ENCODE measurements around the gene N4BP3.
A peak's percentile ranks its signal among the peaks of the same experiment; 100 is the strongest.
"Not testable (repeated sequence)": the region's sequence is repeated elsewhere in the genome, so short reads cannot be mapped to it uniquely, and the experiment has no call there.

The N4BP3 gene, protein sequence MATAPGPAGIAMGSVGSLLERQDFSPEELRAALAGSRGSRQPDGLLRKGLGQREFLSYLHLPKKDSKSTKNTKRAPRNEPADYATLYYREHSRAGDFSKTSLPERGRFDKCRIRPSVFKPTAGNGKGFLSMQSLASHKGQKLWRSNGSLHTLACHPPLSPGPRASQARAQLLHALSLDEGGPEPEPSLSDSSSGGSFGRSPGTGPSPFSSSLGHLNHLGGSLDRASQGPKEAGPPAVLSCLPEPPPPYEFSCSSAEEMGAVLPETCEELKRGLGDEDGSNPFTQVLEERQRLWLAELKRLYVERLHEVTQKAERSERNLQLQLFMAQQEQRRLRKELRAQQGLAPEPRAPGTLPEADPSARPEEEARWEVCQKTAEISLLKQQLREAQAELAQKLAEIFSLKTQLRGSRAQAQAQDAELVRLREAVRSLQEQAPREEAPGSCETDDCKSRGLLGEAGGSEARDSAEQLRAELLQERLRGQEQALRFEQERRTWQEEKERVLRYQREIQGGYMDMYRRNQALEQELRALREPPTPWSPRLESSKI

DNA sequence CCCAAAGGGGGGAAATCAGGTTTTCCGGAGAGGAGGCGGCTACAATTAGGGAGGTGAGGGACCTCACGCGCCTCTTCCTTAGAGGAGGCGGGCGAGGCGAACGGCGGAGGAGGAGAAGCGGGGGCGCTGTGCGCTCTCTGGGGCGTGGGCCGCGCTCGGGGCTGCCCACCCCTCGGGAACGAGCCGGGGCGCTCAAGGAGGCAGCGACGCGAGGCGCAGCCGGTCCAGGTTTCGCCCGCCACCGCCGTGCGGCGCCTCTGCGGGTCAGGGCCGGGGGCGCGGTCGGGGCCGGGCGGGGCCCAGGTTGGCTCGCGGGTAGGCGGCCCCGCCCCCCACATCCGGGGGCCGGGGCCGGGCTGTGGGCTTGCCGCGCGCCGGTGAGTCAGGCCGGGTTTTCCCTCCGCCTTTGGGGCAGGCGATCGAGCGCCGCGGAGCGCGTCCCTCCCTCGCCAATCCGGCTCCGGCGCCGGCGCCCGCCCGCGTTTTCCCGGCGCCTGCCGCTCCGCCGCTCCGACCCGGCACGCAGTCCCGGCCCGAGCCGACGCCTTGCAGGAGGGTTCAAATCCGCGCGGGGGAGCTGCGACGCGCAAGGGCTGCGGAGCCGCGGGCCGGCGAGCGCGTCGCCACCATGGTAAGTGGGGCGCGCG, at the start of gene N4BP3:
Gene N4BP3, plus strand, starts transcription at position 392 of the 647 bp plus-strand sequence. CDS start 6,052 bp downstream, outside the sequence.
- DNase-seq (ENCODE audit: low spot score in 2 of 2) (peak; percentile 76 to 87), ATAC-seq (peak; percentile 73)
- Mint-ChIP-seq H3K36me3 (peaks cover 28% of the 10 kb centered on the region), H3K27ac (peak within 1 kb of the TSS; percentile 89), H3K4me3 (peak within 1 kb of the TSS; percentile 98), H3K9me3 (no peaks in the 10 kb centered on the region), H3K4me1 (peaks cover 39% of the 10 kb centered on the region)

GRCh38 chr5:178067755-178068154, 45.6 kb upstream of the N4BP3 start:
- DNase-seq (ENCODE audit: low spot score in 2 of 2): no peak
- no peak overlapping the region for H3K27ac Mint-ChIP-seq
- no peak for ATAC-seq
- H3K4me3 Mint-ChIP-seq: no peak overlapping the region
- no peaks in the 10 kb centered on the region for H3K36me3 Mint-ChIP-seq
- no peaks in the 10 kb centered on the region for H3K9me3 Mint-ChIP-seq
- H3K4me1 Mint-ChIP-seq: no peaks in the 10 kb centered on the region

GRCh38 chr5:178068293-178068692, 45.0 kb upstream of the N4BP3 start:
- H3K4me1 Mint-ChIP-seq: no peaks in the 10 kb centered on the region
- H3K27ac Mint-ChIP-seq: no peak overlapping the region
- H3K36me3 Mint-ChIP-seq: no peaks in the 10 kb centered on the region
- H3K4me3 Mint-ChIP-seq: no peak overlapping the region
- DNase-seq (ENCODE audit: low spot score in 2 of 2) (no peak), ATAC-seq (no peak)
- H3K9me3 Mint-ChIP-seq: no peaks in the 10 kb centered on the region

- no peaks in the 10 kb centered on the region for H3K9me3 Mint-ChIP-seq
- no peaks in the 10 kb centered on the region for H3K36me3 Mint-ChIP-seq
- ATAC-seq (peak; percentile 62), DNase-seq (ENCODE audit: low spot score in 2 of 2) (no peak)
- H3K4me3 Mint-ChIP-seq: no peak overlapping the region
- no peaks in the 10 kb centered on the region for H3K4me1 Mint-ChIP-seq
- no peak overlapping the region for H3K27ac Mint-ChIP-seq
These were observed 43.4 kb upstream of the N4BP3 start for GRCh38 chr5:178069909-178070308.

DNA sequence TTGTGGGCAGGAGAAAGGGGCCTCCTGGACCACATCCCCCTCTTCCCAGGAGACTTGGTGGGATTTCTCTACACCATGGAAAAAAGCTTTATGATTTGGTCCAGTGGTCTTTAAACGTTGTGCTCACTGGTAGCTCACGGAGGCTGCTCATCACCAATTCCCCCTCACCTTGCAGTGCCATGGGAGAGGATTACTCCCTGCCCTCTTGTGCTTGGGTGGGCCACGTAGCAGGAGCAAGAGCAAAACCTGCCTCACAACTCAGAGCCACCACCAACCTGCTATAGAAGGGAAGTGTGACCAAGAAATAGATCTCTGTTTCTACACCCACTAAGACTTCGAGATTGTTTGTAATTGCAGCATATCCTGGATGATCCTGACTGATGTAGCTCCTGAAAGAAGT, 42.2 kb upstream of the N4BP3 start:
- H3K9me3 Mint-ChIP-seq: no peaks in the 10 kb centered on the region
- no peak overlapping the region for H3K4me3 Mint-ChIP-seq
- DNase-seq (ENCODE audit: low spot score in 2 of 2): no peak
- H3K27ac Mint-ChIP-seq: no peak overlapping the region
- no peaks in the 10 kb centered on the region for H3K36me3 Mint-ChIP-seq
- no peak for ATAC-seq
- H3K4me1 Mint-ChIP-seq: peaks cover 5% of the 10 kb centered on the region

- no peak overlapping the region for H3K27ac Mint-ChIP-seq
- DNase-seq (ENCODE audit: low spot score in 2 of 2): no peak
- H3K9me3 Mint-ChIP-seq: no peaks in the 10 kb centered on the region
- no peak overlapping the region for H3K4me3 Mint-ChIP-seq
- no peaks in the 10 kb centered on the region for H3K36me3 Mint-ChIP-seq
- no peak for ATAC-seq
- peaks cover 6% of the 10 kb centered on the region for H3K4me1 Mint-ChIP-seq
These were observed 40.6 kb upstream of the N4BP3 start for GRCh38 chr5:178072749-178073148.

DNA sequence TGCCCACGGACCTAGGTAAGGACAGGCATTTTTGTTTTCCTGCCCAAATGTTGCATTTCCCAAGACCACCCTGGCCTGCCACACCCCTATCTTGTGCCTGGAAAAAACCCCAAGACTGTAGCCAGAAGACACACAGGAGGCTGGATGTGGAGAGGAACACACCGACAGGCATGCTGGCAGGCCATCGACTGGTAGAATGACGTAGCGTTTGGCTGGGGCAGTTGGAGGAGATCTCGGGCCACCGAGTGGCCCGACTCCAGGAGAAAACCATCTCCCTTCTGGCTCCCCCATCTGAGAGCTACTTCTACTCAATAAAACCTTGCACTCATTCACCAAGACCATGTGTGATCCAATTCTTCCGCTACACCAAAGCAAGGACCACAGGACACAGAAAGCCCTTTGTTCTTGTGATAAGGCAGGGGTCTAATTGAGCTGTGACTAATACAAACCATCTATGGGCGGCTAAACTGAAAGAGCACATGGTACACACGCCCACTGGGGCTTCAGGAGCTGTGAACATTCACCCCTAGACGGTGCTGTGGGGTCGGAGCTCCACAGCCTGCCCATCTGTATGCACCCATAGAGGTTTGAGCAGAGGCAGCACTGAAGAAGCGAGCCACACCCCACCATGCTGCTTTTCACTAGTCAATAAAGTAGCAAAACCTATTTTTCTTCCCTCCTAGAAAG, 38.9 kb upstream of the N4BP3 start:
- Mint-ChIP-seq H3K36me3 (no peaks in the 10 kb centered on the region), H3K4me1 (peaks cover 6% of the 10 kb centered on the region), H3K9me3 (no peaks in the 10 kb centered on the region), H3K27ac (no peak overlapping the region), H3K4me3 (no peak overlapping the region)
- peak; percentile 48 for ATAC-seq
- no peak for DNase-seq (ENCODE audit: low spot score in 2 of 2)

GRCh38 chr5:178076965-178077364, 36.4 kb upstream of the N4BP3 start:
- H3K9me3 Mint-ChIP-seq; H3K36me3 Mint-ChIP-seq; H3K4me3 Mint-ChIP-seq; DNase-seq (ENCODE audit: low spot score in 2 of 2); H3K4me1 Mint-ChIP-seq; H3K27ac Mint-ChIP-seq; ATAC-seq: not testable (repeated sequence)

DNA sequence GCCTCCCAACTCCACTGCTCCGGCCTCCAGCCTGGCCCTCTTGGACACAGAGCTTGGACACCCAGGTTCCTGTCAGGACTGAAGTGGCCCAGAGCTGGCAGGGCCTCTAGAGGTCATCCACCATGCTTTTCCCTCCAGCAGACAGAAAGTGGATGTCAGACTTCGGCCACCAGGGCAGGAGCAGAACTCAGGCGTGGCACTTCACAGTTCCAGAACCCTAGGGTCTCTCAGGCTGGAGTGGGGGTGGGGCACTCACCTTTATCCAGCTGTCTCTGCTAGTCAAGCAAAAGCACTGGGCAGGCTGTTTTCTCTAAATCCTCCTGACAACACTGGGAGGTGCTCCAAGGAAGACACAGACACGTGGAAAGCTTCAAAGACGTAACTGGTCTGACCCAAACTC, 35.6 kb upstream of the N4BP3 start:
- Mint-ChIP-seq H3K9me3 (no peaks in the 10 kb centered on the region), H3K4me1 (peaks cover 6% of the 10 kb centered on the region), H3K27ac (peak overlapping the region; percentile 64), H3K4me3 (no peak overlapping the region), H3K36me3 (no peaks in the 10 kb centered on the region)
- DNase-seq (ENCODE audit: low spot score in 2 of 2) (no peak), ATAC-seq (no peak)

DNA sequence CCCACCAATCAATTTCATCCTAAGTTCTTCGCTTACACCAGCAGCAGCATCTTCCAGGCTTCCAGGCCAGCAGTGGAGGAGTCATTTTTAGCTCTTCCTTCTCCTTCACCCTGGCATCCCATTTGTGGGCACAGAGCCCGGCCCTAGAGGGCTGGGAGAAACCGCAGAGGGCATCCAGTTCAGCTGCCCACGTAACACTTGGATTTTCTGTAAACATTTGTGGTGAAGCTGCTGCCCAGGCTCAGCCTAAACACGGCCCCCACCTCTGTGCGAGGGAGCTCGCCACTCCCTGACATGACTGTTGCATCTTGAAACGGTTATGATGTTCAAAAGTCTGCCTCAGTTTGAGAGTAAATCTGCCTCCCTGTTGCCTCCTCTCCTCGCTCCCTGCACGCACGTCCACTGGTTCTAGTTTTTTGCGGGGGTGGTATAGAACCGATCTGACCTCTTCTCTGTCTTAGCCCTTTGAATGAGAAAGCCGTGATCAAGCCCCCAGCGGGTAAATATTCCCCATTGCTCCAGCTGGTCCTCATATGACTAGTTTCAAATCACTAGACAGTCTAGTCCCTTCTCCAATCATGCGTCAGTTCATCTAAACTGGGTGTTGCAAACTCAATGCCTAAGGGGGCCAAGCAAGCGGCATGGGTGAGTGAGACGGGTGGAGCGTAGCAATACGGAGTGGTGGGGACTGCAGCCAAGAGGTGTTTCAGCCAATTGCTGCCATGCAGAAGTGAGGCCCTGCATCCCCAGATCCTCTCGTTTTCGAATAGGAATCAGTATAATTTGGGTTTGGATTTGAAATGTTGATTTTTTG, 34.9 kb upstream of the N4BP3 start:
- Mint-ChIP-seq H3K27ac (no peak overlapping the region), H3K9me3 (no peaks in the 10 kb centered on the region), H3K4me3 (no peak overlapping the region), H3K36me3 (no peaks in the 10 kb centered on the region), H3K4me1 (peaks cover 6% of the 10 kb centered on the region)
- no peak for DNase-seq (ENCODE audit: low spot score in 2 of 2)
- ATAC-seq: no peak

DNA sequence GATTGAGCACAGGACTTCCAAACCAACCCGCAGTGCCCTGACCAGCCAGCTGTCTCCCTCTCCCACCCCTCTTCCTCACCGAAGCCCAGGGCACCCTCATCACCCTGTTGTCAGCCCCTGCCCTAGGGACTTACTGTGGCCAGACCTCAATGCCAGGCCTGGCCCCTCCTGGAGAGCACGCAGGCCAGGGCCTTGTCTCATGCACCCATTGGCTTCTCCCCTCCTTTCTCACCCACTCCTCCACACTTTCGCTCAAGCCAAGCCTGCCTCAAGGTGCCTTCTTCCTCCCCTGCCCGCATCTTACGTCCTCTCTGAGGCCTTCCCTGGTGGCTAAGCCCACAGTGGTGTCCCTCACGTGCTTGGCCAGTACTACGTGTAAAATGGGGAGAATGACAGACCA, 33.3 kb upstream of the N4BP3 start:
- H3K27ac Mint-ChIP-seq: no peak overlapping the region
- no peaks in the 10 kb centered on the region for H3K36me3 Mint-ChIP-seq
- ATAC-seq (no peak), DNase-seq (ENCODE audit: low spot score in 2 of 2) (no peak)
- no peaks in the 10 kb centered on the region for H3K9me3 Mint-ChIP-seq
- H3K4me1 Mint-ChIP-seq: peaks cover 6% of the 10 kb centered on the region
- no peak overlapping the region for H3K4me3 Mint-ChIP-seq

DNA sequence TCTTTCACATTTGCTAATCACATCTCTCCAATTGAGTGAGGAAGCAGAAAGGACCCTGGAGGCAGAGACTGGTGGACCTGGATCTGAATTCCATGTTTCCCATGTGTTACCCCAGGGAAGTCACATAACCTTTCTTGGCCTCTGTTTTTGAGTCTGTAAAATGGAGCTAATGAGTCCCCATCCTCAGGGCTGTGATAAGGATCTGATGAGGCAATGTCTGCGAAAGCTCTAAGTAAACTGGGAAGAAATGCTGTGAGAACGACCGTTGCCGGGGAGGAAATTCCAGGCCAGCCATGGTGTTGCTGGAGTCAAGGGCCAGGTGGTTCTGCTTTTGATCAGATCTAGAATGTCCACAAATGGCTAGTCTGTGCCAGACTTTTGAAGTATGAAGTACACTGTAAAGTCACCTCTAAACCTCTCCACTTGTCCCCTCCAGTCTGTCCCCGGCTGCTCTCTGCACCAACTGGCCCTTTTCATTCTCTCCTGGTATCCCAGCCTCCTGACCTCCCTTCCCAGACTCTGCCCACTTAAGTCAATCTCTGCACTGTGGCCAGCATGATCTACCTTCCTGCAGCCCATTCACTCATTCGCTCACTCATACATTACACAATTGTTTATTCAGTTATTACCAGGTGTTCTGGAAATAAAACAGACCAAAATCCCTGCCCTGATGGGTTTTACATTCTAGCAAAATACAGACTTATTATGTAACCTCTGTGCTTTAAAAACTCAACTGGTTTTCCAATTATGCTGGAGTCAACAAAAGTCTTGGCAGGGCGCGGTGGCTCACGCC, 32.5 kb upstream of the N4BP3 start:
- Mint-ChIP-seq H3K27ac (no peak overlapping the region), H3K4me3 (no peak overlapping the region), H3K4me1 (peaks cover 4% of the 10 kb centered on the region), H3K36me3 (no peaks in the 10 kb centered on the region), H3K9me3 (no peaks in the 10 kb centered on the region)
- no peak for ATAC-seq
- no peak for DNase-seq (ENCODE audit: low spot score in 2 of 2)

DNA sequence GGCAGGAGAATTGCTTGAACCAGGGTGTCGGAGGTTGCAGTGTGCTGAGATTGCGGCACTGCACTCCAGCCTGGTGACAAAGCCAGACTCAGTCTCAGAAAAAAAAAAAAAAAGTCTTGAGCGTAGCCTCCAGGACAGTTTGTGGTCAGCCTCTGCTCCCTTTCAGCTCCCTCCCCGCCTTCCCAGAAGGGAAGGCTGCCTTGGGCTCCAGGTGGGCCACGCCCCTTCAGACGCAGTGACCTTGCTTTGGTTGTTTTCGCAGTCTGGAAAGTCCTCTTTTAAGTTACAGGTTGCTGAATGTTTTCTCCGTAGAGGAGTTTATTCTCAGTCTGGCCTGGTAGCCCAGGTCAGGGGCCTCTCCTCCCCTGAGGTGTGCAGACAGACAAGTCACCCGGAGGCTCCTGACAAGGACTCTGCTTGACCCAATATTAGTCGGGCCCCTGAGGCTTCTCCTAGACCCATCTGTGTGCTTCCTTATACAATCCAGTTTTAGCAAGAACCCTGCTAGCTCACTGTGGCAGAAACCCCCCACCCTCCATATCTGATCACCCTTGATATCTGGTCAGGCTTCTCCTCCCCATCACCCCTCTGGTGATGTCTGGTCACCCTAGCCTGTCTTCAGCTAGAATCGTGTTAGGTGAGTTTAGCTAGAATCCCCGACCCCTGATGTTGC, 31.6 kb upstream of the N4BP3 start:
- H3K27ac Mint-ChIP-seq: no peak overlapping the region
- no peaks in the 10 kb centered on the region for H3K36me3 Mint-ChIP-seq
- no peak overlapping the region for H3K4me3 Mint-ChIP-seq
- ATAC-seq: no peak
- no peaks in the 10 kb centered on the region for H3K4me1 Mint-ChIP-seq
- DNase-seq (ENCODE audit: low spot score in 2 of 2): no peak
- H3K9me3 Mint-ChIP-seq: no peaks in the 10 kb centered on the region

GRCh38 chr5:178083922-178084321, 29.4 kb upstream of the N4BP3 start:
- H3K4me3 Mint-ChIP-seq: no peak overlapping the region
- H3K27ac Mint-ChIP-seq: no peak overlapping the region
- no peaks in the 10 kb centered on the region for H3K9me3 Mint-ChIP-seq
- H3K4me1 Mint-ChIP-seq: no peaks in the 10 kb centered on the region
- no peaks in the 10 kb centered on the region for H3K36me3 Mint-ChIP-seq
- DNase-seq (ENCODE audit: low spot score in 2 of 2) (no peak), ATAC-seq (no peak)
